Astrocyte (in vitro differentiated cells and primary cell): ENCODE results near the gene ZBTB7C. TPM values are rescaled to one million over a fixed set of nuclear protein-coding genes. Genes with fewer than 3 reads are reported as not detected.

Source experiments
- DNase-seq: peaks from one replicate; pipeline ENCODE4 v3.0.0-alpha.2; 2010; ENCODE audit warnings: low read depth
- FAIRE-seq: peaks from 2 replicates; lab custom pipeline; 2011; peaks lifted over from hg19 to GRCh38; lab: Jason Lieb, UNC
- H2AFZ ChIP-seq: 2 replicates; pipeline ENCODE4 v1.6.0; 2012; ENCODE audit warnings: low read depth, low read length, inconsistent platforms
- H3K27ac ChIP-seq: 2 replicates; pipeline ENCODE4 v1.5.1; 2011; ENCODE audit warnings: low read depth, low read length, inconsistent platforms
- H3K27me3 ChIP-seq: 2 replicates; pipeline ENCODE4 v1.6.0; 2011; ENCODE audit warnings: low read length, inconsistent platforms; ENCODE audit not compliant: insufficient read depth
- H3K36me3 ChIP-seq: 2 replicates; pipeline ENCODE4 v1.5.1; 2011; ENCODE audit warnings: low read length, inconsistent platforms; ENCODE audit not compliant: insufficient read depth
- H3K4me1 ChIP-seq: 2 replicates; pipeline ENCODE4 v1.5.1; 2011; ENCODE audit warnings: low read length, inconsistent platforms; ENCODE audit not compliant: insufficient read depth
- H3K4me2 ChIP-seq: 2 replicates; pipeline ENCODE4 v1.6.0; 2012; ENCODE audit warnings: low read length, inconsistent platforms
- H3K4me3 ChIP-seq: 2 replicates; pipeline ENCODE4 v1.5.1; 2011; ENCODE audit warnings: low read depth, mild to moderate bottlenecking, low read length, inconsistent platforms; ENCODE audit not compliant: insufficient read depth
- H3K79me2 ChIP-seq: 2 replicates; pipeline ENCODE4 v1.6.0; 2012; ENCODE audit warnings: mild to moderate bottlenecking, low read length, inconsistent platforms; ENCODE audit not compliant: insufficient read depth
- H3K9ac ChIP-seq: 2 replicates; pipeline ENCODE4 v1.6.0; 2012; ENCODE audit warnings: mild to moderate bottlenecking, low read length, inconsistent platforms
- H3K9me3 ChIP-seq: 2 replicates; pipeline ENCODE4 v1.5.1; 2012; ENCODE audit warnings: low read depth, mild to moderate bottlenecking, low read length, inconsistent platforms; ENCODE audit not compliant: insufficient read depth
- H4K20me1 ChIP-seq: 2 replicates; pipeline ENCODE4 v1.6.0; 2012; ENCODE audit warnings: low read length, inconsistent platforms; ENCODE audit not compliant: insufficient read depth
- H3K27ac Mint-ChIP-seq: one replicate; pipeline ENCODE4 v1.8.0; 2021; ENCODE audit warnings: mild to moderate bottlenecking, mixed read lengths; ENCODE audit not compliant: unreplicated experiment
- H3K27me3 Mint-ChIP-seq: one replicate; pipeline ENCODE4 v1.8.0; 2021; ENCODE audit warnings: low read depth, mixed read lengths; ENCODE audit not compliant: unreplicated experiment
- H3K36me3 Mint-ChIP-seq: one replicate; pipeline ENCODE4 v1.8.0; 2021; ENCODE audit warnings: low read depth, mixed read lengths; ENCODE audit not compliant: unreplicated experiment
- H3K4me1 Mint-ChIP-seq: one replicate; pipeline ENCODE4 v1.8.0; 2021; ENCODE audit warnings: low read depth, mixed read lengths; ENCODE audit not compliant: unreplicated experiment
- H3K4me3 Mint-ChIP-seq: one replicate; pipeline ENCODE4 v1.8.0; 2021; ENCODE audit warnings: mild to moderate bottlenecking, moderate library complexity, mixed read lengths; ENCODE audit not compliant: unreplicated experiment
- H3K9me3 Mint-ChIP-seq: one replicate; pipeline ENCODE4 v1.8.0; 2021; ENCODE audit warnings: mild to moderate bottlenecking, mixed read lengths; ENCODE audit not compliant: unreplicated experiment
- EZH2 ChIP-seq: IDR thresholded peaks from 2 replicates; pipeline ENCODE4 v1.6.1; 2012; ENCODE audit warnings: mild to moderate bottlenecking, low read length, inconsistent platforms; ENCODE audit not compliant: insufficient read depth
- total RNA-seq: library from RNA; stranded (reverse); gene quantifications from 2 replicates; pipeline ENCODE4 v1.2.1, GENCODE V29; 2021
- TF ChIP-seq, protein P1 (sequence below): IDR thresholded peaks from 2 replicates; pipeline ENCODE4 v1.5.1; 2011; ENCODE audit warnings: low read depth, mild to moderate bottlenecking, inconsistent platforms, low read length, moderate library complexity; ENCODE audit not compliant: insufficient read depth

ZBTB7C gene
- total RNA-seq, 1 donor from 2014 or later = 1.0 TPM

DNA sequence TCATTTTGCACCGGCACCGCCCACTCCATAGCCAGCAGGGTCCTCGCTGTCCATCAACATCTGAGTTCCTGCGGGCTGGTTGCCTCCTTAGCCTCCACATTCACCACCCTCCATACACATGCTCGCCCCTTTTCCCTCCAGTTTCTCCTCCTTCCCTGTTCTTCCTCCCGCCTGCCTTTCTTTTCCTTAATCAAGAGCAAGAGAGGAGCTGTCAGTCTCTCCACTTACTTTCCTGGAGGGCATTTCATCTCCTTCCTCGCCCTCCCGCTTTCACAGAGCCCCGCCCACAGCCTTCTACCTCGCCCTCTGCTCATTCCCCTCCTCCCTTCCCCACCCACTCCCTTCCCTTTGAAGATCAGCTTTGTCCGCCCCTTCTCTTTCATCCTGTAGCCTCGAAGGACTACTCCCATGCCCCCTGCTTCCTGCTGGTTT is 13.8 kb upstream of the ZBTB7C start:
- DNase-seq (no peak), FAIRE-seq (no peak)
- Histone ChIP-seq H3K79me2 (no peaks in the 10 kb centered on the region), H3K4me2 (no peak overlapping the region), H3K27ac (no peak overlapping the region), H3K36me3 (no peaks in the 10 kb centered on the region), H3K27me3 (peaks cover 32% of the 10 kb centered on the region), H3K9ac (no peak overlapping the region), H2AFZ (no peak overlapping the region), H3K9me3 (no peaks in the 10 kb centered on the region), H3K4me1 (no peaks in the 10 kb centered on the region), H3K4me3 (no peak overlapping the region), H4K20me1 (no peaks in the 10 kb centered on the region)
- H3K27ac Mint-ChIP-seq = peak overlapping the region; percentile 35
- TF ChIP-seq, protein P1, sequence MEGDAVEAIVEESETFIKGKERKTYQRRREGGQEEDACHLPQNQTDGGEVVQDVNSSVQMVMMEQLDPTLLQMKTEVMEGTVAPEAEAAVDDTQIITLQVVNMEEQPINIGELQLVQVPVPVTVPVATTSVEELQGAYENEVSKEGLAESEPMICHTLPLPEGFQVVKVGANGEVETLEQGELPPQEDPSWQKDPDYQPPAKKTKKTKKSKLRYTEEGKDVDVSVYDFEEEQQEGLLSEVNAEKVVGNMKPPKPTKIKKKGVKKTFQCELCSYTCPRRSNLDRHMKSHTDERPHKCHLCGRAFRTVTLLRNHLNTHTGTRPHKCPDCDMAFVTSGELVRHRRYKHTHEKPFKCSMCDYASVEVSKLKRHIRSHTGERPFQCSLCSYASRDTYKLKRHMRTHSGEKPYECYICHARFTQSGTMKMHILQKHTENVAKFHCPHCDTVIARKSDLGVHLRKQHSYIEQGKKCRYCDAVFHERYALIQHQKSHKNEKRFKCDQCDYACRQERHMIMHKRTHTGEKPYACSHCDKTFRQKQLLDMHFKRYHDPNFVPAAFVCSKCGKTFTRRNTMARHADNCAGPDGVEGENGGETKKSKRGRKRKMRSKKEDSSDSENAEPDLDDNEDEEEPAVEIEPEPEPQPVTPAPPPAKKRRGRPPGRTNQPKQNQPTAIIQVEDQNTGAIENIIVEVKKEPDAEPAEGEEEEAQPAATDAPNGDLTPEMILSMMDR = no peak
- TF ChIP-seq EZH2 = no peak
- H3K9me3 Mint-ChIP-seq = peaks cover 6% of the 10 kb centered on the region
- H3K27me3 Mint-ChIP-seq = peaks cover 83% of the 10 kb centered on the region
- no peak overlapping the region for H3K4me3 Mint-ChIP-seq
- peaks cover 2% of the 10 kb centered on the region for H3K4me1 Mint-ChIP-seq
- no peaks in the 10 kb centered on the region for H3K36me3 Mint-ChIP-seq

- Histone ChIP-seq H3K4me2 (no peak overlapping the region), H3K36me3 (no peaks in the 10 kb centered on the region), H3K27me3 (peaks cover 32% of the 10 kb centered on the region), H3K4me1 (no peaks in the 10 kb centered on the region), H3K9me3 (no peaks in the 10 kb centered on the region), H3K79me2 (no peaks in the 10 kb centered on the region), H3K4me3 (no peak overlapping the region), H2AFZ (no peak overlapping the region), H4K20me1 (no peaks in the 10 kb centered on the region), H3K9ac (no peak overlapping the region), H3K27ac (no peak overlapping the region)
- TF ChIP-seq, protein P1 = no peak
- no peak for TF ChIP-seq EZH2
- peaks cover 2% of the 10 kb centered on the region for H3K4me1 Mint-ChIP-seq
- no peak for FAIRE-seq
- H3K4me3 Mint-ChIP-seq = no peak overlapping the region
- peaks cover 5% of the 10 kb centered on the region for H3K9me3 Mint-ChIP-seq
- H3K36me3 Mint-ChIP-seq = no peaks in the 10 kb centered on the region
- DNase-seq = no peak
- no peak overlapping the region for H3K27ac Mint-ChIP-seq
- H3K27me3 Mint-ChIP-seq = peaks cover 78% of the 10 kb centered on the region
These were observed 10.3 kb upstream of the ZBTB7C start for GRCh38 chr18:48419277-48420022.
